Heart left ventricle (tissue), 16 donors: ENCODE measurements around the gene NIPAL3. TPM values are rescaled to one million over a fixed set of nuclear protein-coding genes. Genes with fewer than 3 reads are reported as not detected.

Experiments
- ATAC-seq, 4 donors: fragments of 200-7000 bp; cut with Tn5 transposase; one replicate each; pipeline ENCODE4 v1.9.1; 2020 to 2022; ENCODE audit warnings: moderate library complexity in 4 of 4, mild to moderate bottlenecking in 3 of 4, moderate number of reproducible peaks in 1 of 4
- DNase-seq, 5 donors: peaks; one replicate each; pipeline ENCODE4 v3.0.0-alpha.2; 2020
- H3K27ac ChIP-seq, 12 donors: fragments of 200-600 bp; sonication (generic) in 4 of 12; one replicate each; pipeline versions ENCODE4 v1.5.0 to v1.8.0; 2016 to 2022; ENCODE audit warnings: mild to moderate bottlenecking in 2 of 12
- H3K27me3 ChIP-seq, 9 donors: fragments of 200-600 bp; sonication (generic) in 2 of 9; one replicate each; pipeline versions ENCODE4 v1.5.1 to v1.8.0; 2016 to 2022; ENCODE audit warnings: mild to moderate bottlenecking in 3 of 9
- H3K36me3 ChIP-seq, 9 donors: fragments of 200-600 bp; sonication (generic) in 2 of 9; one replicate each; pipeline versions ENCODE4 v1.5.0 to v1.8.0; 2018 to 2022; ENCODE audit warnings: mild to moderate bottlenecking in 2 of 9
- H3K4me1 ChIP-seq, 12 donors: fragments of 200-600 bp; sonication (generic) in 4 of 12; one replicate each; pipeline versions ENCODE4 v1.5.0 to v1.8.0; 2016 to 2022; ENCODE audit warnings: mild to moderate bottlenecking in 3 of 12
- H3K4me3 ChIP-seq, 12 donors: fragments of 200-600 bp; sonication (generic) in 4 of 12; one replicate each; pipeline versions ENCODE4 v1.5.0 to v1.8.0; 2017 to 2022; ENCODE audit warnings: mild to moderate bottlenecking in 9 of 12, moderate library complexity in 4 of 12
- H3K9me3 ChIP-seq, 12 donors: fragments of 200-600 bp; sonication (generic) in 4 of 12; one replicate each; pipeline versions ENCODE4 v1.5.0 to v1.8.0; 2016 to 2022; ENCODE audit warnings: mild to moderate bottlenecking in 1 of 12
- POLR2A ChIP-seq, 2 donors: fragments of 450-650 bp; IDR thresholded peaks; one replicate each; pipeline ENCODE4 v1.6.1; 2017; ENCODE audit warnings: antibody characterized with exemption in 2 of 2, mild to moderate bottlenecking in 2 of 2, moderate library complexity in 2 of 2
- WGBS, 4 donors: extraction: QIAGEN DNeasy Blood & Tissue Kit in 2 of 4; methylation state at CpG; one replicate each; pipeline versions ENCODE4 v1.1.5 to v1.1.7; 2013 to 2018; 5-methylcytosine and 5-hydroxymethylcytosine counted together
- intact Hi-C, 10 donors: fragments of 100-400 bp; cut with DNase I; formaldehyde crosslinking; loops; one replicate each; pipeline versions ENCODE4 v1.11.1 to v1.14.2; 2022
- polyA plus RNA-seq, 2 donors: library from polyadenylated mRNA; stranded (reverse); fragments of 200-250 nt; gene quantifications; one replicate each; pipeline ENCODE4 v1.2.3, GENCODE V29; 2013
- total RNA-seq, 9 donors: library from RNA; depleted of rRNA in 2 of 9; stranded (reverse); fragments of >200 nt in 2 of 9; fragmentation: NEBNext Ultra II Directional in 3 of 9; extraction: Animal tissue kit (Norgen Biotek cat#: 25700) in 3 of 9; gene quantifications; one replicate each; pipeline versions ENCODE4 v1.1.0 to v1.2.4, GENCODE V29; 2016 to 2023
- TF ChIP-seq, protein P1 (sequence below), 12 donors: fragments of 200-600 bp; sonication (generic) in 4 of 12; IDR thresholded peaks; one replicate each; pipeline versions ENCODE4 v1.5.0 to v1.8.0; 2018 to 2022; ENCODE audit warnings: antibody characterized with exemption in 12 of 12, mild to moderate bottlenecking in 5 of 12
- donor health status: ischemic (EF 13 %, LVEDD 7.1; RV severe dilation, severe dysfunction).
- donor health status: healthy with polysubstance abuse.
- donor health status: DM: no; HTN: yes; CAD: no.
- donor health status: DM: no; HTN: no; CAD: no.
- donor health status: ischemic (EF 25% LVEDD 6.9; RV normal size, moderate dysfunction).
- donor health status: ischemic (EF 25% LVEDD 5.7; RV mildly dilated, moderate dysfunction).
- donor health status: healthy.
- donor health status: DM: yes; HTN: yes; CAD: no.
- donor health status: ischemic (EF 35%, LVEDD 5.7; RV mildly dilated, moderate dysfunction).
- donor health status: nonischemic (EF 11% LVEDD 7.7; RV severe dilation, severe dysfunction).
- donor health status: DM: yes; HTN: yes; CAD: no.
- donor health status: PGD.
- donor health status: ischemic (EF 29% LVEDD 5.4; RV normal size, mild dysfunction).
- donor health status: nonischemic (EF 23%, LVEDD 6.1; RV moderate dilation, normal function).

The NIPAL3 gene
- total and polyA plus RNA-seq, 11 donors, result 9.8 to 48.3 (median 27.8) TPM

DNA sequence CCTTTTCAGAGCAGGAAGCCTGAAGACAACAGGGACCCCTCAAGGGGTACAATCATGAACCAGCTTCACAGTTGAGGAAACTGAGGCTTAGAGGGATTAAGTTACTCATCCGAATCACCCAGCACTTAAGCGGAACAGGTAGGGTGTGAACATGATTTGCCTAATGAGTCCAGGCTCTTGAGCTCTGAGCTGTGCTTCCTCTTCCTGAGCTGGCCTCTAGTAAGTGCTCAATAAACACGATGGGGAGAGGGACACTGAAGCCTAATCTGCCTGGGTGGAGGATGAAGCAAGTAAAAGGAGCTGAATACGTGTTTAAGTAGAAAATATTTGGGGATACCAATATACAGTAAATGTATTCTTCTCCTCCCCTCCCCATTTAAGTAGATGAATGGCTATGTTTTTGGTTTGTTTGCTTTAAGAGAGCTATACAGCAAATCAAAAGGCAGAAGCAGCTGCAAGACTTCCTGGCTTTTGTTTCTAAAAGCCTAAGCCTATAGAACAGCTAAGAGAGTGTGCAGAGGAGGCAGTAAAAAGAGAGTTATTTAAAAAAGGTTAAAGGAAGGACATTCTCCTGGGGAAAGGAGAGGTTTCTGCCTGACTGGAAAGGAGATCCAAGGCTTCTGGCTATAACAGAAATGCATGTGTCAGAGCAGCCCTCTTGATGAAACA is 22.5 kb upstream of the NIPAL3 start:
- peaks cover 0 to 21% (median 14%) of the 10 kb centered on the region in 12 donors for H3K4me1 ChIP-seq
- no peak for DNase-seq
- no peak overlapping the region for H3K4me3 ChIP-seq
- ATAC-seq, result no peak
- H3K36me3 ChIP-seq, result no peaks in the 10 kb centered on the region
- H3K27ac ChIP-seq, result peak overlapping the region in 4 of 12 donors; percentile 20 to 77 (median 73)
- WGBS, 4 donors, result 81 to 87% (median 84%) methylated on average over 4 of the region's 4 CpGs
- TF ChIP-seq POLR2A (IDR thresholded peaks at IDR 0.05), result no peak
- TF ChIP-seq, protein P1, sequence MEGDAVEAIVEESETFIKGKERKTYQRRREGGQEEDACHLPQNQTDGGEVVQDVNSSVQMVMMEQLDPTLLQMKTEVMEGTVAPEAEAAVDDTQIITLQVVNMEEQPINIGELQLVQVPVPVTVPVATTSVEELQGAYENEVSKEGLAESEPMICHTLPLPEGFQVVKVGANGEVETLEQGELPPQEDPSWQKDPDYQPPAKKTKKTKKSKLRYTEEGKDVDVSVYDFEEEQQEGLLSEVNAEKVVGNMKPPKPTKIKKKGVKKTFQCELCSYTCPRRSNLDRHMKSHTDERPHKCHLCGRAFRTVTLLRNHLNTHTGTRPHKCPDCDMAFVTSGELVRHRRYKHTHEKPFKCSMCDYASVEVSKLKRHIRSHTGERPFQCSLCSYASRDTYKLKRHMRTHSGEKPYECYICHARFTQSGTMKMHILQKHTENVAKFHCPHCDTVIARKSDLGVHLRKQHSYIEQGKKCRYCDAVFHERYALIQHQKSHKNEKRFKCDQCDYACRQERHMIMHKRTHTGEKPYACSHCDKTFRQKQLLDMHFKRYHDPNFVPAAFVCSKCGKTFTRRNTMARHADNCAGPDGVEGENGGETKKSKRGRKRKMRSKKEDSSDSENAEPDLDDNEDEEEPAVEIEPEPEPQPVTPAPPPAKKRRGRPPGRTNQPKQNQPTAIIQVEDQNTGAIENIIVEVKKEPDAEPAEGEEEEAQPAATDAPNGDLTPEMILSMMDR (IDR thresholded peaks at IDR 0.05), result no peak
- intact Hi-C loops, result loop anchor here in 7 of 10 donors (1.0 to 10.0 kb wide), 6 partner anchors 191 to 321 kb away; no protein-coding TSS in a partner anchor
- no peaks in the 10 kb centered on the region for H3K9me3 ChIP-seq
- H3K27me3 ChIP-seq, result no peaks in the 10 kb centered on the region

DNA sequence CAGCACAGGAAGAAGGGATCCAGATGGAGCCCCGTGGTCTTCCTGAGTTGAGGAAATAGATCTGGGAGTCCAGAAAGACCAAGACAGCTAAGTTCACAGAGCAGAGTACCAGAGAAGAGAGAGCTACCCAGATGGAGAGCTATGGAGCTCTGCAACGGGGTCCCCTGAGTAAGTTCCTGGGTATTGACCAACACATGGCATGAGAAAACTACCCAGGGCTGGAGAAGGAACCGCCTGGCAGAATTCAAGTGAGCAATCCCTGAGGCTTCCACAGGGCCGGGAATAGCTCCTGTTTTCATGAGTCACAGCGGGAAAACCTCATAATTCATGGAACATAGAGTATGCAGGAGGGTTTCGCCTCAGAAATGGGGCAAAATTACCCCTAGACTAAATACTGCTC is 21.7 kb upstream of the NIPAL3 start:
- intact Hi-C loops, result loop anchor here in 7 of 10 donors (5.0 to 10.0 kb wide), 4 partner anchors 241 to 322 kb away; no protein-coding TSS in a partner anchor
- H3K36me3 ChIP-seq, result peaks cover 0 to 3% (median 0%) of the 10 kb centered on the region in 9 donors
- H3K4me1 ChIP-seq, result peaks cover 0 to 21% (median 14%) of the 10 kb centered on the region in 12 donors
- TF ChIP-seq, protein P1 (IDR thresholded peaks at IDR 0.05), result no peak
- no peak for TF ChIP-seq POLR2A (IDR thresholded peaks at IDR 0.05)
- WGBS, 4 donors, result 68 to 82% (median 79%) methylated on average over 6 of the region's 6 CpGs
- ATAC-seq (no peak), DNase-seq (no peak)
- H3K4me3 ChIP-seq, result no peak overlapping the region
- no peaks in the 10 kb centered on the region for H3K27me3 ChIP-seq
- H3K27ac ChIP-seq, result no peak overlapping the region
- no peaks in the 10 kb centered on the region for H3K9me3 ChIP-seq

DNA sequence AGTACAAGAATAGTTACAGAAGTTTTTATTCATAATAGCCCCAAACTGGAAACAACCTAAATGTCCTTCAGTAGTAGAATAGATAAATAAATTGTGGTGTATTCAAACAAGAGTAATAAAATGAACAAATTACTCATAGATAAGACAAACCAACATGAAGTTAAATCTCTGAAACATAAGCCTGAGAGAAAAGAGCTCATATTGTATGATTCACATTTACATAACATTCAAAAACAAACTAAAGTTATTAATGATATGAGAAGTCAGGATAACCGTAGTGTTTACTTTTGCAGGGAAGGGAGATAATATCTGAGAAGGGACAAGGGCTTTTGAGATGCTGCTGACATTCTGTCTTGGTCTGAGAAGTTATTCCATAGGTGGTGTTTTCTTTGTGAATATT is 15.5 kb upstream of the NIPAL3 start:
- no peaks in the 10 kb centered on the region for H3K27me3 ChIP-seq
- 65 to 86% (median 81%) methylated on average over 1 of the region's 1 CpG for WGBS, 4 donors
- TF ChIP-seq, protein P1 (IDR thresholded peaks at IDR 0.05), result no peak
- TF ChIP-seq POLR2A (IDR thresholded peaks at IDR 0.05), result no peak
- H3K4me1 ChIP-seq, result no peaks in the 10 kb centered on the region
- no peak for DNase-seq
- H3K27ac ChIP-seq, result no peak overlapping the region
- no peak for ATAC-seq
- intact Hi-C loops, result no loop called here
- no peaks in the 10 kb centered on the region for H3K9me3 ChIP-seq
- H3K36me3 ChIP-seq, result peaks cover 0 to 27% (median 0%) of the 10 kb centered on the region in 9 donors
- H3K4me3 ChIP-seq, result no peak overlapping the region

DNA sequence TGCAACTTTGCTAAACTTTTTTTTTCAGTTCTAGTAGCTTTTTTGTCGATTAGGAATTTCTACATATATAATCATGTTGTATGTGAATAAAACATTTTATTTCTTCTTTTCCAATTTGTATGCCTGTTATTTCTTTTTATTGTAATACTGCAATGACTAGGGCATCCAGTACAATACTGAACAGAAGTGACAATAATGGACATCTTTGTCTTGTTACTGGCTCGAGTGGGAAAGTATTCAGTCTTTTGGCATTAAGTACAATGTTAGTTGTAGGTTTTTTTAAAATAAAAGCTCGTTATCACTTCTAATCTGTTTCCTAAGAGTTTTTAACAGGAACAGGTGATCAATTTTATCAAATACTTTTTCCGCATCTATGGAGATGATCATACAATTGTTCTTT is 11.8 kb upstream of the NIPAL3 start:
- ATAC-seq (no peak), DNase-seq (no peak)
- 85 to 93% (median 88%) methylated on average over 4 of the region's 4 CpGs for WGBS, 4 donors
- Histone ChIP-seq H3K4me3 (no peak overlapping the region), H3K36me3 (peaks cover 0 to 26% (median 0%) of the 10 kb centered on the region in 9 donors), H3K27ac (no peak overlapping the region), H3K27me3 (no peaks in the 10 kb centered on the region), H3K9me3 (peaks cover 0 to 12% (median 0%) of the 10 kb centered on the region in 12 donors), H3K4me1 (no peaks in the 10 kb centered on the region)
- intact Hi-C loops, result no loop called here
- no peak for TF ChIP-seq POLR2A (IDR thresholded peaks at IDR 0.05)
- TF ChIP-seq, protein P1 (IDR thresholded peaks at IDR 0.05), result no peak
